ENCODE results near the gene MRPS15.

GRCh38 chr1:36469163-36469562, 5.0 kb upstream of the MRPS15 start:
- no peak for TF ChIP-seq CTCF (IDR thresholded peaks at IDR 0.05)
- TF ChIP-seq POLR2AphosphoS5 (IDR thresholded peaks at IDR 0.05) = no peak
- no peak for TF ChIP-seq POLR2A (IDR thresholded peaks at IDR 0.05)
